ENCODE measurements around the gene PLCXD3. TPM values are rescaled to one million over a fixed set of nuclear protein-coding genes. Genes with fewer than 3 reads are reported as not detected.
A peak's percentile ranks its signal among the peaks of the same experiment; 100 is the strongest.

The PLCXD3 gene
- total and polyA plus RNA-seq, 9 of the 15 experiments (the other 6 are each of a cell fraction or from before 2014, with no cell fraction given) = not detected

GRCh38 chr5:41420492-41421067, 89.8 kb downstream of the PLCXD3 start:
- no peak overlapping the region for H3K4me3 ChIP-seq
- TF ChIP-seq TFE3 (CRISPR knock-in tag; IDR thresholded peaks at IDR 0.05) (peak; percentile 15; the same call in 1 of the 2 replicates), ZNF695 (CRISPR knock-in tag; IDR thresholded peaks at IDR 0.05) (no peak), DPF2 (IDR thresholded peaks at IDR 0.05) (no peak), MAFK (IDR thresholded peaks at IDR 0.05; ENCODE audit: low read length) (peak; percentile 33; the same call in 1 of the 2 replicates), PML (IDR thresholded peaks at IDR 0.05; ENCODE audit: low read length) (no peak), MAFG (tag; conservative IDR thresholded peaks at IDR 0.05) (0 out of 2 replicates have a peak, but pooled peaks have one; percentile 30), TSHZ1 (CRISPR knock-in tag; IDR thresholded peaks at IDR 0.05) (no peak), C11orf30 (IDR thresholded peaks at IDR 0.05; ENCODE audit: low read depth) (peak; percentile 53; the same call in 1 of the 2 replicates), ZNF316 (IDR thresholded peaks at IDR 0.05) (peak; percentile 54; the same call in 1 of the 2 replicates)
- ChIA-PET CTCF (ENCODE audit: low intra/inter-chr PET ratio) (interaction anchor here (0.6 kb wide), 1 partner anchor 334 kb away, joined by 3 read pairs; no protein-coding TSS in a partner anchor), POLR2A (no interaction called here)
- H3K9ac ChIP-seq (ENCODE audit: insufficient read depth in 1 of 2, low read depth in 2 of 2, low read length in 2 of 2) = no peak overlapping the region
- intact Hi-C loops (cut with micrococcal nuclease) (no loop called here), in situ Hi-C loops (cut with MboI) (no loop called here)
- no TSS peak for BruUV-seq (replicated peaks)
- WGBS (ENCODE audit: insufficient coverage, low coverage, missing lambda C conversion rate) = 0% methylated on average over 3 of the region's 3 CpGs
- no peak overlapping the region for H3K4me2 ChIP-seq (ENCODE audit: insufficient read depth, low read length)
- no peaks in the 10 kb centered on the region for H3K4me1 ChIP-seq (replicated peaks in 1 of 2; ENCODE audit: control insufficient read depth in 2 of 2, insufficient read depth in 2 of 2, low read length in 2 of 2)
- H3K79me2 ChIP-seq (ENCODE audit: control insufficient read depth, insufficient read depth, low read length) = no peaks in the 10 kb centered on the region
- peak; percentile 46 for FAIRE-seq
- no peak overlapping the region for H3K27ac ChIP-seq (ENCODE audit: extremely low read depth, low read depth, low read length)
- no peaks in the 10 kb centered on the region for H3K9me1 ChIP-seq (ENCODE audit: control insufficient read depth, insufficient read depth, low read length)
- H4K20me1 ChIP-seq (replicated peaks; ENCODE audit: control insufficient read depth, insufficient read depth, low read length) = no peaks in the 10 kb centered on the region
- H2AFZ ChIP-seq (ENCODE audit: low read depth, low read length) = no peak overlapping the region
- DNase-seq (ENCODE audit: extremely low read depth in 1 of 4, low spot score in 3 of 4) = no peak
- no peaks in the 10 kb centered on the region for H3K9me3 ChIP-seq (replicated peaks; ENCODE audit: control insufficient read depth, insufficient read depth, low read depth, low read length)
- H3K36me3 ChIP-seq (ENCODE audit: control insufficient read depth, insufficient read depth, low read length) = no peaks in the 10 kb centered on the region
- ATAC-seq = no peak
- H3K27me3 ChIP-seq (ENCODE audit: control insufficient read depth in 2 of 2, insufficient read depth in 2 of 2, low read length in 2 of 2) = no peaks in the 10 kb centered on the region

Measured in K562 (cell line).